ENCODE data around the gene ALLC.

GRCh38 chr2:3689998-3690748 lies 32.2 kb downstream of the ALLC start:
- TF ChIP-seq EZH2phosphoT487 (IDR thresholded peaks at IDR 0.05; ENCODE audit: borderline replicate concordance) = no peak
- TF ChIP-seq CTCF (conservative IDR thresholded peaks at IDR 0.05; ENCODE audit: low read length) = no peak

All from Loucy (cell line).